HG02884 (cell line): ENCODE measurements around the gene HPCAL1.
"Not testable (repeated sequence)": the region's sequence is repeated elsewhere in the genome, so short reads cannot be mapped to it uniquely, and the experiment has no call there.

ENCODE experiments used
- ATAC-seq: cut with Tn5 transposase; IDR thresholded peaks from one replicate; pipeline ENCODE4 v1.9.1; 2021; ENCODE audit warnings: mild to moderate bottlenecking, moderate library complexity; ENCODE audit not compliant: unreplicated experiment

HPCAL1 gene

DNA sequence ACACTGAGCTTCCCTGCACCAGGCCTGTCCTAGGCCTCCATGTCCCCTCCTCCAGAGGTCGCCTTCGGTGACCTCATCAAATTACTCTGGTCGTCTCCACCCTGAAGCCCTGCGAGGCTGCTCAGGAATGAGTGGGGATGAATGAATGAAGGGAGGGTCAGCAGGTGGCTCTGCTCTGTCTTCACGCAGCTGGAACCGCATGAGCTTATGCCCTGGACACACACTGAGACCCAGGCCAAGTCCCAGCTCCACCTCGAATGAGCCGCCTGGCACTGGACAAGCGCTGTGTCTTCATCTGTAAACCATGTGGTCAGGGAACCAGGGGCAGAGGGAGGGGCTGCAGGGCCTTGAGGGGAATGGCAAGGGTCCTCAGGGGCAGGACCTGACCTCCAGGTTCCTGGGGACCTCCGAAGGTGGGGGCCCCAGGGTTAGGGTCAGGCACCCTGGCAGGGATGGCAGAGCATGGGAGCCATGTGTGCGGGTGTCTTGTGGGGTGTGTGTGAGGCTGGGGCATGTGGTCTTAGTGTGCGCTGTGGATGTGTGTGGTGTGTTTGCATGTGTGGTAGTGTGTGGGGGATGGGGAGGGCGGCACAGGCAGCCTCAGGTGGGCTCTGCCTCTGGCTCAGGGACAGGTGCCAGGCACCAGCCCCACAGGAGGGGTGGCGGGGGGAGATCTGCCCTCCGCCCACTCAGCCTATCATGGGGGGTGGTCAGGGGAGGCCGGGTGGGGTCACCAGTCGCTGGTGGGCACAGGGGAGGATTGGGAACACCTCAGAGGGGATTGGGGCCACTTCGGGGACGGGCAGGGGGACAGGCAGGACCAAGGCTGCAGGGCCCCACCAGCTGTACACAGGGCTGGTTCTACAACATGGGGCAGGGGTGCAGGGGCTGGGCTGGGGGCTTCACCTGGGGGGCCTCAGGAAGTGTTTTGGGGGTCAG, 131.5 kb downstream of the HPCAL1 start:
- ATAC-seq = no peak

- ATAC-seq = peak; percentile 52
These were observed 132.4 kb downstream of the HPCAL1 start for GRCh38 chr2:10434886-10435819.

DNA sequence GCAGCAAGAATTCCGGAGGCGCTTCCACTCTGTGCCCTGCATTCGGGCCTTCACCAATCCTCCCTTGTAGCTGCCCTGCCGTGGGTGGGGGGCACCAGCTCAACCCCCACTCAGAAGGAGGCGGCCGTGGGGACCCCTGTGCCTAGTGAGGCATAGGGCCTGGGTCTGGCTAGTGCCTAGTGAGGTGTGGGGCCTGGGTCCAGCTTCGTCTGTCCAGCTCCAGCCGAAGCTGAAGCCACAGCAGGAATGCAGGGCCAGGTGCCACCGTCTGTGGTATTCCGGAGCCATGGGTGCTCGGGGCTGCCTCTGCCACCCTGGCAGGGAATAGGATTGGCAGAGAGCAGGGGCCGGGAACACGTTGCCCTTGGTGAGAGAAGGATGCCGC, 133.1 kb downstream of the HPCAL1 start:
- no peak for ATAC-seq

DNA sequence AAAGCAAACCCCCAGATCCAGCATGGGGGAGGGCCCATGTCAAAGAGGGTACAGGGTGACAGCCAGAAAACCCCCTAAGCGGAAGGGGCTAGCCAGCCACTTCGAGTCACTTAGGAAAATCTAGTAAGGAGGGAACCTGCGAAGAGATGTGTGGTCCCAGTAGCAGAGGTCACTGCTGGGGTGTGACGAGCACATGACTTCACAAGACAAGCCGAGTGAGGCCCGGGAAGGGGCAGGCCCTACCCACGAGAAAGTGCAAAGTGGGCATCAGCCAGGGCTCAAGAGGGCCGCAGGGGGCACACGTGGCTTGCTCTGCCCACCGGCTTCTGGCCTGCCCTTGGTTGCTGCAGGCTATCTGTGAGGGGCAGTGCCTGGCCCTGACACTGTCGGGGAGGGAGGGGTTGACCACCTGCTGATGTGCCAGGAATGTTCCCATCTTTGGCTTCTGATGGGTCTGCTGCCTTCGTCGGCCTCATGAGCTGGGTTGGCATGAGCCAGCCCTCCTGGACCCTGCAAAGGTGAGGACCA, 133.9 kb downstream of the HPCAL1 start:
- ATAC-seq = no peak

- ATAC-seq = no peak
These were observed 135.1 kb downstream of the HPCAL1 start for GRCh38 chr2:10437806-10438205.

- ATAC-seq = no peak
These were observed 136.0 kb downstream of the HPCAL1 start for GRCh38 chr2:10438688-10439087.

GRCh38 chr2:10439185-10439879, 136.6 kb downstream of the HPCAL1 start:
- ATAC-seq = no peak

DNA sequence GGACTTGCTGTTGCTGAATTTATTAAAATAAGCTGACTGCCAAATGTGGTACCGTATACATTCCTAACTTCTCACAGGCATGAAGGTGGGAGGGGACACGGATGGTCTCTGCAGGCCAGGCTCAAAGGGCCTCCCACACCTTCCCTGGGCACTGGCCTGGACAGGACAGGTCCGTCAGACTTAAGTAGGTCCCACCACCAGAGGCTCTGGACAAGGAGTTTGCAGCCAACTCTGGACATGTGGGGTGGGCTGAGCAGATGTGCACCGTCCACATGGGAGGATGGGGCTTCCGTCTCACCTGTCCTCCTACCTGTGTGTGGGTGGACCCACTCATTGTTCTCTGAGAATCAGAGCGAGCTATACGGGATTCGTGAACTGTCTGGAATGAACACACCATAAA, 137.3 kb downstream of the HPCAL1 start:
- ATAC-seq = no peak

DNA sequence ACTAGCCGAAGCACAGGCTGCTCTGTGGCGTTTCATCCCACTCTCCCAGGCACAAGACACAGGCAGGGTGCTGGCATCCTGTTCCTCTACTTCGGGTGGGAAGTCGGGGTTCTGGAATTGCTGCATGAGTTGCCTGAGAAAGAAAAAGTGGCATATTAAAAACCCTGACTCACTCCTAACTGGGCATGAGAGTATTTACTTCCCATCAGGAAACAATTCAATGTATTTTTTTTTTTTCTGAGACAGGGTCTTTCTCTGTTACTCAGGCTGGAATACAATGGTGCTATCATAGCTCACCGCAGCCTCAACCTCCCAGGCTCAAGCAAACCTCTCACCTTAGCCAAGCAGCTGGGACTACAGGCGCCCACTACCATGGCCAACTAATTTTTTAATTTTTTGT, 138.0 kb downstream of the HPCAL1 start:
- ATAC-seq = no peak

GRCh38 chr2:10441948-10442347, 139.2 kb downstream of the HPCAL1 start:
- no peak for ATAC-seq

DNA sequence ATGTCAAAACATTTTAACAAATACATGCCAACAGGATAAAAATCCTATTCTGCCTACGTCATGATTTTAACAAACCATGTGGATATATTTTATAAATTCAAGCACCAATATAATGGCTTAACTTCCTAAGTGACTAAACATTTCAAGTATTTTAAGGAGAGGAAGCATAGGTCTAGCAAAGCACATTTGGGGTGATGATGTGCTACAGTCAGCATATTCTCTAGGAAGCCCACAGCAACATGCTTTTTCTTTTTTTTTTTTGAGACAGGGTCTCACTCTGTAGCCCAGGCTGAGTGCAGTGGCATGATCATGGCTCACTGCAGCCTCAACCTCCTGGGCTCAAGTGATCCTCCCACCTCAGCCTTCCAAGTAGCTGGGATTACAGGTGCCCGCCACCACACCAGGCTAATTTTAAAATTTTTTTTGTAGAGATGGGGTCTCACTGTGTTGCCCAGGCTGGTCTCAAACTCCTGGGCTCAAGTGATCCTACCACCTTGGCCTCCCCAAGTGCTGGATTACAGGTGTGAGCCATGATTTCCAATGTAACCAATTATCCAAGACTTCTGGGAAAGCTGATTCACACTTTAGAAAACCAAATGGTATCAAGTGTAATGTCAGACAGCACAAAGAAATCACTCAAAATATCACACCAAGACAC, 139.9 kb downstream of the HPCAL1 start:
- ATAC-seq = not testable (repeated sequence)

- no peak for ATAC-seq
These were observed 141.8 kb downstream of the HPCAL1 start for GRCh38 chr2:10444463-10444862.

GRCh38 chr2:10446631-10447030, 143.9 kb downstream of the HPCAL1 start:
- no peak for ATAC-seq

DNA sequence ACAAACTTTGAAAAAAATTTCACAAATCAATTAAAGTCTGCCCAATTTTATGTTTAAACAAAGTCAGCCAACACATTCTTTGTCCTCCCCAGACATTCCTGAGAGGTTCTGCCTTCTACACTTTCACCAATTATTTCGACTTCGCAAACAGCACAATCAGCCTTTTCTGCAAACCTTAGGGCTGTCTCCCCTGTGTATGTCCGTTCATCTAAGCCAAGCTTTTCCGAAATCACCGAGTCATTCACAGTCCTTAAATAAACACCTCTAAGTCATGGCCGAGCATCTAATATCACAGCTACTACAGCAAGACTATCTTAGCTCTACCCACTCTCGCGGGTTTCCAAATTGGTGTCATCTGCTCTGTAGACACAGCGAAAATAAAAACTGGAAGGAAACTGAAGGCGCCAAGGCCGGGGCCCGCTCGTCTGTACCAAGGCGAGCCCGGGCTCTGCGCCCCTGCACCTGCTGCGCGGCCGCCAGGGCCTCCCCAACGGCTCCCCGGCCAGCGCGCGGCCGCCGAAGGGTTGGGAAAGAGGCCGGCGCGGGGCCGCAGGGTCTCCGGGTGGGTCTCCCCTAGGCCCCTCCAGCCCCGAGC, 144.7 kb downstream of the HPCAL1 start:
- peak; percentile 26 for ATAC-seq

DNA sequence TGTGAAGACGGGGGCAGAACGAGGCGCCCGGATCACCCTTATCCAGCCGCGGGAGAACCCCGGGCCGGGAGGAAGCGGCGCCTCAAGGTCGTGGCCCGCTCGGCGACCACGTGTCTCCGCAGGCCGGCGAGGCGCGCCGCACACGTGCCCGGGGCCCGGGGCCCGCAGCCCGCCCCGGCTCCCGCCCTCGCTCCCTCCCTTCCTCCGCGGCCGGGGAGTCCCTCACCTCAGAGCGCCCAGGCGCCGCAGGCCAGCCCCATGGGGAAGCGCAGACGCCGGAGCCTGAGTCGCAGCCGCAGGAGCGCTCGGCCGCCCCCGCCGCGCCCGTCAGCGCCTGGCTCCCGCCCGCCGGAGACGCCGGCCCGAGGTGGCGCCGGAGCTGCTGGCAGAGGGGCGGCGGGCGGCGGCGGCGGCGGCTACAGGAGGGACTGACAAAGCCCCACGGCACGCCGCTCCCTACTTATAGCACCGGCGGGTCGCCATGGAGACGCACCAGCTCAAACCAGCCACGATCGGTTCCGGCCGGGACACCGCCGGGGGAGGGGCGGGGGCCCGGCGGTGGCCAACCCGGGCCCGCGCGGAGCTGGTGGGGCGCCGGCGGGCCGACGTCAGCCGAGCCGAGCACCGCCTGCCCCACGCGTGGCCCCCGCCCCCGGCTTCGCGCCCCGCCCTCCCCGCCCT, 145.3 kb downstream of the HPCAL1 start, which contains the start of gene ODC1:
Gene ODC1 (minus strand): TSS at position 433 of the 681 bp plus-strand sequence. CDS start 3,295 bp downstream, outside the sequence.
- peak; percentile 61 for ATAC-seq

GRCh38 chr2:10448576-10449485, 146.1 kb downstream of the HPCAL1 start:
- peak; percentile 57 for ATAC-seq

DNA sequence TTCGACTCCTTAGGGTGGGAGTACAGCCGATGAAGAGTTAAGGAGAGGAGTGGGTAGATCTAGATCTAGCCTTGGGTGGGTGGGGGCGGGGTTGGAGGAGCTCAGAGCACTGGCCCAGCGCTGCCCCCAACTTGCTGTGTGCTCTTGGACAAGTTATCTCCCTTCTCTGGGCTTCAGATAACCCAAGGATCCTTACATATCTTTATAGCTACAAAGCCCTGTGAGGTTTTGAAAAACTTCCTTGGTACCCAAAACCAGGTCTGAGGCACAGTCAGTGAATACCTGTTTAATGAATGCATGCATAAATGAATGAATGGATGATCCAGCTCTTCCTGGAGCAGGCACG, 146.8 kb downstream of the HPCAL1 start:
- no peak for ATAC-seq
